Measurements from ENCODE around the gene TBXAS1.
A peak's percentile ranks its signal among the peaks of the same experiment; 100 is the strongest.

TBXAS1 gene

GRCh38 chr7:139909379-139910050 lies 80.5 kb downstream of the TBXAS1 start:
- DNase-seq: no peak
- no peaks in the 10 kb centered on the region for H3K9me3 ChIP-seq (ENCODE audit: control insufficient read depth, low read length)

GRCh38 chr7:139913021-139913844 lies 84.2 kb downstream of the TBXAS1 start:
- Histone ChIP-seq H3K79me1 (replicated peaks; ENCODE audit: low read length, poor library complexity, severe bottlenecking) (no peaks in the 10 kb centered on the region), H3K9me3 (ENCODE audit: control insufficient read depth, low read length) (no peaks in the 10 kb centered on the region), H3K27me3 (ENCODE audit: control insufficient read depth in 1 of 2, insufficient read depth in 1 of 2, low read length in 2 of 2) (no peaks in the 10 kb centered on the region), H3K23ac (ENCODE audit: low read length in 2 of 2) (no peak overlapping the region), H2AK5ac (ENCODE audit: low read length, severe bottlenecking) (peak overlapping the region; percentile 46), H3K27ac (ENCODE audit: low read length, poor library complexity, severe bottlenecking) (no peak overlapping the region), H2BK120ac (ENCODE audit: low read depth, low read length) (no peak overlapping the region), H3K4ac (ENCODE audit: low read depth in 1 of 2, low read length in 2 of 2) (peak overlapping the region in 1 of 2 experiments; percentile 40), H3K4me1 (ENCODE audit: control insufficient read depth, insufficient read depth, low read depth, low read length) (peaks cover 18% of the 10 kb centered on the region), H3K4me2 (ENCODE audit: low read length, poor library complexity, severe bottlenecking) (no peak overlapping the region), H3K18ac (ENCODE audit: low read depth in 1 of 2, low read length in 2 of 2) (peak overlapping the region in 1 of 2 experiments; percentile 81), H3K4me3 (ENCODE audit: insufficient read depth in 1 of 2, low read depth in 1 of 2, low read length in 2 of 2) (no peak overlapping the region), H2BK12ac (ENCODE audit: low read length in 2 of 2) (peak overlapping the region; percentile 6 to 92), H4K91ac (ENCODE audit: low read length) (peak overlapping the region; percentile 75), H4K8ac (ENCODE audit: low read length) (no peak overlapping the region), H2AFZ (ENCODE audit: low read depth, low read length) (no peak overlapping the region), H3K14ac (ENCODE audit: low read length in 2 of 2) (no peak overlapping the region), H3K9ac (ENCODE audit: low read length) (no peak overlapping the region), H3K36me3 (ENCODE audit: control insufficient read depth in 1 of 2, insufficient read depth in 2 of 2, low read depth in 1 of 2, low read length in 2 of 2) (no peaks in the 10 kb centered on the region), H2BK5ac (ENCODE audit: low read depth, low read length, poor library complexity, severe bottlenecking) (no peak overlapping the region), H2BK15ac (ENCODE audit: low read depth, poor library complexity, severe bottlenecking) (peak overlapping the region; percentile 73)
- 88% methylated on average over 11 of the region's 11 CpGs for WGBS
- DNase-seq: no peak

More at GRCh38 chr7:139909379-139910050, 80.5 kb downstream of the TBXAS1 start:
- H2AK5ac ChIP-seq (ENCODE audit: low read length, severe bottlenecking): no peak overlapping the region
- H3K18ac ChIP-seq (ENCODE audit: low read depth in 1 of 2, low read length in 2 of 2): no peak overlapping the region
- H3K4me3 ChIP-seq (ENCODE audit: insufficient read depth in 1 of 2, low read depth in 1 of 2, low read length in 2 of 2): peak overlapping the region in 1 of 2 experiments; percentile 28
- peaks cover 5% of the 10 kb centered on the region for H3K4me1 ChIP-seq (ENCODE audit: control insufficient read depth, insufficient read depth, low read depth, low read length)
- H3K27me3 ChIP-seq (ENCODE audit: control insufficient read depth in 1 of 2, insufficient read depth in 1 of 2, low read length in 2 of 2): no peaks in the 10 kb centered on the region
- H2BK5ac ChIP-seq (ENCODE audit: low read depth, low read length, poor library complexity, severe bottlenecking): no peak overlapping the region
- no peak overlapping the region for H2AFZ ChIP-seq (ENCODE audit: low read depth, low read length)
- H3K79me1 ChIP-seq (replicated peaks; ENCODE audit: low read length, poor library complexity, severe bottlenecking): peaks cover 1% of the 10 kb centered on the region
- peak overlapping the region; percentile 15 for H3K27ac ChIP-seq (ENCODE audit: low read length, poor library complexity, severe bottlenecking)
- H3K14ac ChIP-seq (ENCODE audit: low read length in 2 of 2): no peak overlapping the region
- no peak overlapping the region for H2BK15ac ChIP-seq (ENCODE audit: low read depth, poor library complexity, severe bottlenecking)
- WGBS: 95% methylated on average over 5 of the region's 6 CpGs
- no peak overlapping the region for H2BK12ac ChIP-seq (ENCODE audit: low read length in 2 of 2)
- no peaks in the 10 kb centered on the region for H3K36me3 ChIP-seq (ENCODE audit: control insufficient read depth in 1 of 2, insufficient read depth in 2 of 2, low read depth in 1 of 2, low read length in 2 of 2)
- no peak overlapping the region for H4K91ac ChIP-seq (ENCODE audit: low read length)
- peak overlapping the region in 1 of 2 experiments; percentile 63 for H3K4ac ChIP-seq (ENCODE audit: low read depth in 1 of 2, low read length in 2 of 2)
- H3K4me2 ChIP-seq (ENCODE audit: low read length, poor library complexity, severe bottlenecking): peak overlapping the region; percentile 9
- H3K9ac ChIP-seq (ENCODE audit: low read length): peak overlapping the region; percentile 27
- H2BK120ac ChIP-seq (ENCODE audit: low read depth, low read length): no peak overlapping the region
- no peak overlapping the region for H3K23ac ChIP-seq (ENCODE audit: low read length in 2 of 2)
- H4K8ac ChIP-seq (ENCODE audit: low read length): no peak overlapping the region

DNA sequence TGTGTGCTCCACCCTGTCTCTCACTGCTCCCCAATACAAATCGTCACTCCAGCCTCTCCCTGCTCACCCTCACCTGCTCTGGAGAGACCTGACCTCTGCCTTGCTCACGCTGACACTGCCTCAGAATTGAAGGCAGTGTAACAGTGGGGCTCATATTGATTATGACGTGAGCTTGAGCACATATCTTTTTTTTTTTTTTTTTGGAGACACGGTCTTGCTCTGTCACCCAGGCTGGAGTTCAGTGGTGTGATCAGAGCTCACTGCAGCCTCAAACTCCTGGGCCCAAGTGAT lies 84.7 kb downstream of the TBXAS1 start:
- H2BK12ac ChIP-seq (ENCODE audit: low read length in 2 of 2): peak overlapping the region; percentile 6 to 92
- no peak overlapping the region for H3K27ac ChIP-seq (ENCODE audit: low read length, poor library complexity, severe bottlenecking)
- H3K9ac ChIP-seq (ENCODE audit: low read length): no peak overlapping the region
- DNase-seq: no peak
- H3K9me3 ChIP-seq (ENCODE audit: control insufficient read depth, low read length): no peaks in the 10 kb centered on the region
- peaks cover 3% of the 10 kb centered on the region for H3K79me1 ChIP-seq (replicated peaks; ENCODE audit: low read length, poor library complexity, severe bottlenecking)
- H3K27me3 ChIP-seq (ENCODE audit: control insufficient read depth in 1 of 2, insufficient read depth in 1 of 2, low read length in 2 of 2): no peaks in the 10 kb centered on the region
- peaks cover 22% of the 10 kb centered on the region for H3K4me1 ChIP-seq (ENCODE audit: control insufficient read depth, insufficient read depth, low read depth, low read length)
- H3K18ac ChIP-seq (ENCODE audit: low read depth in 1 of 2, low read length in 2 of 2): peak overlapping the region; percentile 81 to 83
- no peak overlapping the region for H3K4me2 ChIP-seq (ENCODE audit: low read length, poor library complexity, severe bottlenecking)
- peak overlapping the region; percentile 46 for H2AK5ac ChIP-seq (ENCODE audit: low read length, severe bottlenecking)
- no peak overlapping the region for H3K23ac ChIP-seq (ENCODE audit: low read length in 2 of 2)
- WGBS: 100% methylated on average over 2 of the region's 4 CpGs
- no peak overlapping the region for H2BK5ac ChIP-seq (ENCODE audit: low read depth, low read length, poor library complexity, severe bottlenecking)
- H2AFZ ChIP-seq (ENCODE audit: low read depth, low read length): no peak overlapping the region
- H4K91ac ChIP-seq (ENCODE audit: low read length): no peak overlapping the region
- H2BK15ac ChIP-seq (ENCODE audit: low read depth, poor library complexity, severe bottlenecking): no peak overlapping the region
- H2BK120ac ChIP-seq (ENCODE audit: low read depth, low read length): peak overlapping the region; percentile 56
- H3K36me3 ChIP-seq (ENCODE audit: control insufficient read depth in 1 of 2, insufficient read depth in 2 of 2, low read depth in 1 of 2, low read length in 2 of 2): no peaks in the 10 kb centered on the region
- H3K14ac ChIP-seq (ENCODE audit: low read length in 2 of 2): no peak overlapping the region
- H3K4ac ChIP-seq (ENCODE audit: low read depth in 1 of 2, low read length in 2 of 2): peak overlapping the region in 1 of 2 experiments; percentile 40
- no peak overlapping the region for H3K4me3 ChIP-seq (ENCODE audit: insufficient read depth in 1 of 2, low read depth in 1 of 2, low read length in 2 of 2)
- no peak overlapping the region for H4K8ac ChIP-seq (ENCODE audit: low read length)

All from mesenchymal stem cell (in vitro differentiated cells and primary cell).